ENCODE results near the gene POC1A. TPM values are rescaled to one million over a fixed set of nuclear protein-coding genes. Genes with fewer than 3 reads are reported as not detected.

Gene POC1A
- total RNA-seq, 2 experiments from 2014 or later, result 21.2 to 23.5 TPM

DNA sequence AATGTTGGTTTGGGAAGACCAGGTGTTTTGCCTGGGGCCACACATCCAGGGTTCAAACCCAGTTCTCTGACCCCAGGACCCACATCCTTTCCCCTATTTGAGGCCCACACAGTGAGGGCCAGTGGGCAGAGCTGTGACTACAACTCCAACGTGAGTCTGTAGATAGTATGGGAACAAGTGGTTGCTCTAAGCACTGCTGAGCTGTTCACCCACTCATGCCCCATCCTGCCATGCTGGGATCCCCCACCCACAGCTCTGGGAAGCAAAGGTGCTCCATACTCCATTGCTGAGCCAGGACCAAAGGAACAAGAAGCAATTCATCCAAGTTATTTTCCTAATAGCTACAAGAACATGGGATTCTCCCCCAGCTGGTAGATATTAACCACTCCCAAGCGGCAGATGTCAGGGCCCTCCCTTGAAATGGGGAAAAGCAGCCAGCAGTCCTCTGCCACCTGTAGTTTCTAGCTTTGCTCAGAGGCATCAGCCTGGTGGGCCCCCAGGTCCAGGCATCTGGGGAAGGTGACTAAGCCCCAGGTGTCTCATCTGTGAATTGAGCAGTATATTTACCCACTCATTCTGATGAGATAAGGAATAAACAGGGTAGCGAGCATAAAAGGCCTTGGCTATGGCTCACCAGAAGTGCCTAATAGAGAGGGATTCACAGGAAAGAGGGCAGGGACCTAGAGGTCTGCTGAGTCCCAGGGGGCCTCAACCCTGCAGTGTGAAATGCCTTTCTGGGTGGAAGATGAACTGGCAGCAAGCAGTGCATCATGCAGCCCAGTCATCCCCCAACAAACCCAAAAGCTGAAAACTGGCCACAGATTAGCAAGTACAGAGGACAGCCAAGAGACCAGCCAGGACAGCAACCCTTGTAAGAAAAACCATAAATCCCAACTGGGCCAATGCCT, 33.4 kb downstream of the POC1A start:
- no peak overlapping the region for H3K4me3 Mint-ChIP-seq
- peaks cover 16% of the 10 kb centered on the region for H3K36me3 Mint-ChIP-seq (ENCODE audit: low read depth)
- POLR2A ChIA-PET, result interaction anchor here (1.0 to 1.9 kb wide), 3 partner anchors 33 to 67 kb away, joined by 3 to 7 read pairs (median 4); partner anchors contain the start of gene DUSP7
- H3K27me3 Mint-ChIP-seq, result no peaks in the 10 kb centered on the region
- H3K4me1 Mint-ChIP-seq (ENCODE audit: low read depth), result peaks cover 3% of the 10 kb centered on the region
- ATAC-seq, result no peak
- intact Hi-C loops (cut with micrococcal nuclease), result no loop called here
- H3K27ac Mint-ChIP-seq, result no peak overlapping the region
- no peaks in the 10 kb centered on the region for H3K9me3 Mint-ChIP-seq
- DNase-seq, result no peak
- TF ChIP-seq, protein P1, sequence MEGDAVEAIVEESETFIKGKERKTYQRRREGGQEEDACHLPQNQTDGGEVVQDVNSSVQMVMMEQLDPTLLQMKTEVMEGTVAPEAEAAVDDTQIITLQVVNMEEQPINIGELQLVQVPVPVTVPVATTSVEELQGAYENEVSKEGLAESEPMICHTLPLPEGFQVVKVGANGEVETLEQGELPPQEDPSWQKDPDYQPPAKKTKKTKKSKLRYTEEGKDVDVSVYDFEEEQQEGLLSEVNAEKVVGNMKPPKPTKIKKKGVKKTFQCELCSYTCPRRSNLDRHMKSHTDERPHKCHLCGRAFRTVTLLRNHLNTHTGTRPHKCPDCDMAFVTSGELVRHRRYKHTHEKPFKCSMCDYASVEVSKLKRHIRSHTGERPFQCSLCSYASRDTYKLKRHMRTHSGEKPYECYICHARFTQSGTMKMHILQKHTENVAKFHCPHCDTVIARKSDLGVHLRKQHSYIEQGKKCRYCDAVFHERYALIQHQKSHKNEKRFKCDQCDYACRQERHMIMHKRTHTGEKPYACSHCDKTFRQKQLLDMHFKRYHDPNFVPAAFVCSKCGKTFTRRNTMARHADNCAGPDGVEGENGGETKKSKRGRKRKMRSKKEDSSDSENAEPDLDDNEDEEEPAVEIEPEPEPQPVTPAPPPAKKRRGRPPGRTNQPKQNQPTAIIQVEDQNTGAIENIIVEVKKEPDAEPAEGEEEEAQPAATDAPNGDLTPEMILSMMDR (IDR thresholded peaks at IDR 0.05), result no peak
- CTCF ChIA-PET, result interaction anchor here (1.6 to 8.0 kb wide), 6 partner anchors 10 to 119 kb away, joined by 3 to 92 read pairs (median 28); partner anchors contain the start of gene DUSP7

DNA sequence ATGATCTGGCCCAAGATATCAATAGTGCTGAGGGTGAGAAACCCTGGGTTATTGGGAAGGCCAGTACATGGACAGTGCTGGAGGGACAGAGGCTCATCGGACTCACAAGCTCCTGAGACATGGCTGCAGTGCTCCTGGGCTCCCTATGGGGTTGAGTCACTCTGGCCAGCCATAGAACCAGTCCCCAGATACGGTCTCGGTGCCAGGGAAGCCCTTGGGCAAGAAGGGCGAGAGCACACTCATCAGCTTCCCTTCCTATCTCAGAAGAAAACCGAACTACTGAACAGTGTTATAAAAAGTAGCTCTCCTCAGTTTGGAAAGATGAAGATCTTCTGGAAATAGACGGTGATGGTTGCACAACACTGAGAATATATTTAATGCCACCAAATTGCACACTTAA, 34.4 kb downstream of the POC1A start:
- no peak overlapping the region for H3K4me3 Mint-ChIP-seq
- H3K4me1 Mint-ChIP-seq (ENCODE audit: low read depth), result peaks cover 3% of the 10 kb centered on the region
- peaks cover 15% of the 10 kb centered on the region for H3K36me3 Mint-ChIP-seq (ENCODE audit: low read depth)
- DNase-seq (no peak), ATAC-seq (no peak)
- intact Hi-C loops (cut with micrococcal nuclease), result no loop called here
- POLR2A ChIA-PET, result interaction anchor here (1.9 kb wide), 1 partner anchor 66 kb away, joined by 7 read pairs; no protein-coding TSS in a partner anchor
- H3K9me3 Mint-ChIP-seq, result no peaks in the 10 kb centered on the region
- H3K27me3 Mint-ChIP-seq, result no peaks in the 10 kb centered on the region
- CTCF ChIA-PET, result interaction anchor here (0.7 to 8.0 kb wide), 5 partner anchors 14 to 118 kb away, joined by 3 to 92 read pairs (median 26); partner anchors contain the start of gene DUSP7
- TF ChIP-seq, protein P1 (IDR thresholded peaks at IDR 0.05), result no peak
- no peak overlapping the region for H3K27ac Mint-ChIP-seq

DNA sequence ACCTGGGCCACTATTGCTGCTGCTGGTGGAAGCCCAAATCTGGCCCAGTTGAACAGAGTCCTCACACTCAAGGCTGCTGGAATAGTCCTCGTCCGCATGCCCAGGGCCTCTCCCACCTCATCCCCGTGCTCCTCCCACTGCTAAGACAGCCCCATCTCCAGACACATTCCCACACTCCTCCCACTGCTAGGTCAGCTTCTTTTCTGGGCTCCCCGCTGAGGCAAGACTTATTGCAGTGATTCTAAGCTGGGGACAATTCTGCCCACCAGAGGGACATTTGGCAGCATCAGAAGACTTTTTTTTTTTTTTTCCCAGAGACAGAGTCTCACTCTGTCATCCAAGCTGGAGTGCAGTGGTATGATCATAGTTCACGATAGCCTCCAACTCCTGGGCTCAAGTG, 35.1 kb downstream of the POC1A start:
- Mint-ChIP-seq H3K4me1 (ENCODE audit: low read depth) (peaks cover 3% of the 10 kb centered on the region), H3K27ac (no peak overlapping the region), H3K36me3 (ENCODE audit: low read depth) (peaks cover 15% of the 10 kb centered on the region), H3K9me3 (no peaks in the 10 kb centered on the region), H3K4me3 (no peak overlapping the region), H3K27me3 (no peaks in the 10 kb centered on the region)
- TF ChIP-seq, protein P1 (IDR thresholded peaks at IDR 0.05), result no peak
- CTCF ChIA-PET, result interaction anchor here (0.7 to 8.0 kb wide), 3 partner anchors 18 to 117 kb away, joined by 3 to 92 read pairs (median 47); no protein-coding TSS in a partner anchor
- intact Hi-C loops (cut with micrococcal nuclease), result no loop called here
- DNase-seq (no peak), ATAC-seq (no peak)
- POLR2A ChIA-PET, result no interaction called here

DNA sequence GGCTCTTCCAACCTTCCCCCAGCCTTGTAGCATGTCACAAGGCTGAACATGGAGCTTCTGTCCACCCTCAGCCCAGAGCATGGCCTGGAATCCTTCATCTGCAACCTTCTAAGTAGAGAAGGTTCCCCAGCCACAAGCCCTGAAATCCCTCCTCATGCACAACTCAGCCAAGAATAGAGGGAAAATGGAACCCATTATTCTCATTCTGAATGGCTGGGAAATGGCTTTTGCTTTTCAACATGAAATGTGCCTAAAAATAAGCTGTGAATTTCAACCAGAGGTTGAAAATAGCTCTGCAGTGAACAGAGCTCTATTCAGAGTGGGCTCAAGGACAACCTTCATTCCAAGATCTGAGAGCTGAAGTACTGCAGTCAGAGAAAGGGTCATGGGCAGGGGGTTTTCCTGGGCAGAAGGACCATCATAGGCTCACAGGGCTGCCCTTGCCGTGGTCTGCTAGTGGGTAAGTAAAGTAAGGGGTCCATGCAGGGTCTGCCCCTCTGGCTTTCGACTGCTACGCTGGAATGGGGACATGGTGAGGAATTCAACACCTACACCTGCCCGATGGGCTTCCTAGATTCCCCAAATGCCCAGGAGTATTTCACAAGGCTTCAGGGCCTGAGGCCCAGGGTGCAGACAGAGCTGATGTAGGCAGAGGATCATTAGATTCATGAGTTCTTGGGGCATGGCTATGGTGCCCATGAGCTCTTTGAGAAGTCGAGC, 35.9 kb downstream of the POC1A start:
- Mint-ChIP-seq H3K27me3 (no peaks in the 10 kb centered on the region), H3K27ac (no peak overlapping the region), H3K36me3 (ENCODE audit: low read depth) (peaks cover 15% of the 10 kb centered on the region), H3K4me1 (ENCODE audit: low read depth) (peaks cover 3% of the 10 kb centered on the region), H3K4me3 (no peak overlapping the region), H3K9me3 (no peaks in the 10 kb centered on the region)
- TF ChIP-seq, protein P1 (IDR thresholded peaks at IDR 0.05), result no peak
- ATAC-seq (no peak), DNase-seq (no peak)
- intact Hi-C loops (cut with micrococcal nuclease), result no loop called here
- CTCF ChIA-PET, result interaction anchor here (1.0 to 8.0 kb wide), 2 partner anchors 113 to 116 kb away, joined by 3 to 92 read pairs; no protein-coding TSS in a partner anchor
- POLR2A ChIA-PET, result no interaction called here
